Liver (tissue), 3 donors: Measurements from ENCODE around the gene GJB2.

Experiments used
- GABPA ChIP-seq, 2 donors: IDR thresholded peaks in 1 of 2; conservative IDR thresholded peaks in 1 of 2; 2 replicates each; pipeline ENCODE4 v1.6.1; 2016; ENCODE audit warnings: antibody characterized with exemption in 2 of 2, mild to moderate bottlenecking in 1 of 2, moderate library complexity in 1 of 2
- TAF1 ChIP-seq: conservative IDR thresholded peaks from 2 replicates; pipeline ENCODE4 v1.6.1; 2016; ENCODE audit warnings: antibody characterized with exemption, mild to moderate bottlenecking
- YY1 ChIP-seq: IDR thresholded peaks from 2 replicates; pipeline ENCODE4 v1.6.1; 2016; ENCODE audit warnings: antibody characterized with exemption, mild to moderate bottlenecking
- TF ChIP-seq, protein P1 (sequence below): IDR thresholded peaks from 2 replicates; pipeline ENCODE4 v1.6.1; 2016; ENCODE audit warnings: antibody characterized with exemption
- TF ChIP-seq, protein P2 (sequence below): fragments of 150-350 bp; IDR thresholded peaks from 2 replicates; pipeline ENCODE4 v1.5.1; 2017; ENCODE audit warnings: improper control_type of control experiment, low read depth, low read length; ENCODE audit not compliant: missing input control
- TF ChIP-seq, protein P3 (sequence below): IDR thresholded peaks from 2 replicates; pipeline ENCODE4 v1.6.1; 2016; ENCODE audit warnings: antibody characterized with exemption, mild to moderate bottlenecking
- TF ChIP-seq, protein P4 (sequence below): IDR thresholded peaks from 2 replicates; pipeline ENCODE4 v1.6.1; 2016; ENCODE audit warnings: antibody characterized with exemption
- donor health status: healthy.
- donor health status: healthy.

DNA sequence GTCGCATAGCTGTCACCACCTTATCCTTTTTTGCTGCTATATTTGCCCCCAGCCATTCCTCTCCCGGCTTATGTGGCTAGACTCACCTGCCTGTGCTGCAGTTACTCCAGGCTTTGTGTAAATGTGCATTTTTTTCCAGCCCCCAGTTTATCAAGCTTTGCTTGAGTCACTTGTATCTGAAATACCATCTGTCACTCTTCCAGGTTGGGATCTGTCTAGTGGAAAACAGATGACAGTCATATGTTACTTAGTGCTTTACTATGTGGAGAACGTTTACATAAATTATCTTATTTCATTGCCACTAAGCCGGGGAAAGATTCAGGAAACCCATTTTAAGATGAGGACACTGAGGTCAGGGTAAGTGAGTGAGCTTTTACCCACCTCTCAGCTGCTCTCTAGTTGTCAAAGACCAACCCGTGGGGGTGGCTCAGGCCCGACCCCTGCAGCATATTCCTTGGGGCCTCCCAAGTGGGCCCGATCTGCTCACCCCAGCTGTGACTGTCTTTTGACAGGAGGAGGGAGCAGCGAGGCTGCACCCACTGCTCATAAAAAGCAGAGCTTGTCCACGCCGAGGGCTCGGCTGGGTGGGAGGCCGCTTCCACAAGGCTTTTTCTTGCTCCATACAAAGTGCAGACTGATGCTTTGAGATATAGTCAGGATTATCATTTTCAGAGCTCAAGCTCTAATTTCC is 7.2 kb downstream of the GJB2 start:
- TF ChIP-seq, protein P1, sequence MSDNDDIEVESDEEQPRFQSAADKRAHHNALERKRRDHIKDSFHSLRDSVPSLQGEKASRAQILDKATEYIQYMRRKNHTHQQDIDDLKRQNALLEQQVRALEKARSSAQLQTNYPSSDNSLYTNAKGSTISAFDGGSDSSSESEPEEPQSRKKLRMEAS: no peak
- TF ChIP-seq, protein P2, sequence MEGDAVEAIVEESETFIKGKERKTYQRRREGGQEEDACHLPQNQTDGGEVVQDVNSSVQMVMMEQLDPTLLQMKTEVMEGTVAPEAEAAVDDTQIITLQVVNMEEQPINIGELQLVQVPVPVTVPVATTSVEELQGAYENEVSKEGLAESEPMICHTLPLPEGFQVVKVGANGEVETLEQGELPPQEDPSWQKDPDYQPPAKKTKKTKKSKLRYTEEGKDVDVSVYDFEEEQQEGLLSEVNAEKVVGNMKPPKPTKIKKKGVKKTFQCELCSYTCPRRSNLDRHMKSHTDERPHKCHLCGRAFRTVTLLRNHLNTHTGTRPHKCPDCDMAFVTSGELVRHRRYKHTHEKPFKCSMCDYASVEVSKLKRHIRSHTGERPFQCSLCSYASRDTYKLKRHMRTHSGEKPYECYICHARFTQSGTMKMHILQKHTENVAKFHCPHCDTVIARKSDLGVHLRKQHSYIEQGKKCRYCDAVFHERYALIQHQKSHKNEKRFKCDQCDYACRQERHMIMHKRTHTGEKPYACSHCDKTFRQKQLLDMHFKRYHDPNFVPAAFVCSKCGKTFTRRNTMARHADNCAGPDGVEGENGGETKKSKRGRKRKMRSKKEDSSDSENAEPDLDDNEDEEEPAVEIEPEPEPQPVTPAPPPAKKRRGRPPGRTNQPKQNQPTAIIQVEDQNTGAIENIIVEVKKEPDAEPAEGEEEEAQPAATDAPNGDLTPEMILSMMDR: no peak
- TF ChIP-seq TAF1 (no peak), GABPA (IDR thresholded peaks at IDR 0.05 in 1 of 2, conservative IDR thresholded peaks at IDR 0.05 in 1 of 2) (no peak), YY1 (no peak)
- TF ChIP-seq, protein P3, sequence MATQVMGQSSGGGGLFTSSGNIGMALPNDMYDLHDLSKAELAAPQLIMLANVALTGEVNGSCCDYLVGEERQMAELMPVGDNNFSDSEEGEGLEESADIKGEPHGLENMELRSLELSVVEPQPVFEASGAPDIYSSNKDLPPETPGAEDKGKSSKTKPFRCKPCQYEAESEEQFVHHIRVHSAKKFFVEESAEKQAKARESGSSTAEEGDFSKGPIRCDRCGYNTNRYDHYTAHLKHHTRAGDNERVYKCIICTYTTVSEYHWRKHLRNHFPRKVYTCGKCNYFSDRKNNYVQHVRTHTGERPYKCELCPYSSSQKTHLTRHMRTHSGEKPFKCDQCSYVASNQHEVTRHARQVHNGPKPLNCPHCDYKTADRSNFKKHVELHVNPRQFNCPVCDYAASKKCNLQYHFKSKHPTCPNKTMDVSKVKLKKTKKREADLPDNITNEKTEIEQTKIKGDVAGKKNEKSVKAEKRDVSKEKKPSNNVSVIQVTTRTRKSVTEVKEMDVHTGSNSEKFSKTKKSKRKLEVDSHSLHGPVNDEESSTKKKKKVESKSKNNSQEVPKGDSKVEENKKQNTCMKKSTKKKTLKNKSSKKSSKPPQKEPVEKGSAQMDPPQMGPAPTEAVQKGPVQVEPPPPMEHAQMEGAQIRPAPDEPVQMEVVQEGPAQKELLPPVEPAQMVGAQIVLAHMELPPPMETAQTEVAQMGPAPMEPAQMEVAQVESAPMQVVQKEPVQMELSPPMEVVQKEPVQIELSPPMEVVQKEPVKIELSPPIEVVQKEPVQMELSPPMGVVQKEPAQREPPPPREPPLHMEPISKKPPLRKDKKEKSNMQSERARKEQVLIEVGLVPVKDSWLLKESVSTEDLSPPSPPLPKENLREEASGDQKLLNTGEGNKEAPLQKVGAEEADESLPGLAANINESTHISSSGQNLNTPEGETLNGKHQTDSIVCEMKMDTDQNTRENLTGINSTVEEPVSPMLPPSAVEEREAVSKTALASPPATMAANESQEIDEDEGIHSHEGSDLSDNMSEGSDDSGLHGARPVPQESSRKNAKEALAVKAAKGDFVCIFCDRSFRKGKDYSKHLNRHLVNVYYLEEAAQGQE: no peak
- TF ChIP-seq, protein P4, sequence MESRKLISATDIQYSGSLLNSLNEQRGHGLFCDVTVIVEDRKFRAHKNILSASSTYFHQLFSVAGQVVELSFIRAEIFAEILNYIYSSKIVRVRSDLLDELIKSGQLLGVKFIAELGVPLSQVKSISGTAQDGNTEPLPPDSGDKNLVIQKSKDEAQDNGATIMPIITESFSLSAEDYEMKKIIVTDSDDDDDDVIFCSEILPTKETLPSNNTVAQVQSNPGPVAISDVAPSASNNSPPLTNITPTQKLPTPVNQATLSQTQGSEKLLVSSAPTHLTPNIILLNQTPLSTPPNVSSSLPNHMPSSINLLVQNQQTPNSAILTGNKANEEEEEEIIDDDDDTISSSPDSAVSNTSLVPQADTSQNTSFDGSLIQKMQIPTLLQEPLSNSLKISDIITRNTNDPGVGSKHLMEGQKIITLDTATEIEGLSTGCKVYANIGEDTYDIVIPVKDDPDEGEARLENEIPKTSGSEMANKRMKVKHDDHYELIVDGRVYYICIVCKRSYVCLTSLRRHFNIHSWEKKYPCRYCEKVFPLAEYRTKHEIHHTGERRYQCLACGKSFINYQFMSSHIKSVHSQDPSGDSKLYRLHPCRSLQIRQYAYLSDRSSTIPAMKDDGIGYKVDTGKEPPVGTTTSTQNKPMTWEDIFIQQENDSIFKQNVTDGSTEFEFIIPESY: no peak
